Body of pancreas (tissue), 4 donors: ENCODE measurements around the gene ZSCAN5C.

Experiments
- POLR2A ChIP-seq, 3 donors: fragments of 450-650 bp; IDR thresholded peaks; one replicate each; pipeline ENCODE4 v1.6.1; 2016; ENCODE audit warnings: antibody characterized with exemption in 3 of 3, mild to moderate bottlenecking in 2 of 3
- TF ChIP-seq, protein P1 (sequence below), 7 experiments: fragments of 450-650 bp in 4 of 7; fragments of 200-600 bp in 3 of 7; sonication (generic) in 3 of 7; IDR thresholded peaks; one replicate each; pipeline ENCODE4 v1.5.1; 2016 to 2019; ENCODE audit warnings: antibody characterized with exemption in 7 of 7

DNA sequence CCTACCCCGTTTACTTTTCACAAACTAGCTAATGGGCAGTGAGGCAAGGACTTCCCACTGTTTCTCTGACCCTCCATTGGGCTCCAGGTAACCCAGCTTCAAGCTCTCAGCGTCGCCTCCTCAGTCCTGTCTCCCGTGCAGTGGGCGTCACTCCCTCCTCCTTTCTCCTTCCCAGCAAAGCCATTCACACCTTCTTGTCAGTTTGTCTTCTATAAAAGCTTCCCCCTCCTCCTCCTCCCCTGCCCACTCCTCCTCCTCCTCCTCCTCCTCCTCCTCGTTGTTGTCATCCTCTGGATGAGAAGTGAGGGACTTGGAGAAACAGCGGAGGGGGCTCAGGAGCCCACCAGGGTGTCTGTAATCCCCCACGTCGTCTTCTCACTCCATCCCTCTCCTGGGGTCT, 28.0 kb upstream of the ZSCAN5C start:
- TF ChIP-seq, protein P1, sequence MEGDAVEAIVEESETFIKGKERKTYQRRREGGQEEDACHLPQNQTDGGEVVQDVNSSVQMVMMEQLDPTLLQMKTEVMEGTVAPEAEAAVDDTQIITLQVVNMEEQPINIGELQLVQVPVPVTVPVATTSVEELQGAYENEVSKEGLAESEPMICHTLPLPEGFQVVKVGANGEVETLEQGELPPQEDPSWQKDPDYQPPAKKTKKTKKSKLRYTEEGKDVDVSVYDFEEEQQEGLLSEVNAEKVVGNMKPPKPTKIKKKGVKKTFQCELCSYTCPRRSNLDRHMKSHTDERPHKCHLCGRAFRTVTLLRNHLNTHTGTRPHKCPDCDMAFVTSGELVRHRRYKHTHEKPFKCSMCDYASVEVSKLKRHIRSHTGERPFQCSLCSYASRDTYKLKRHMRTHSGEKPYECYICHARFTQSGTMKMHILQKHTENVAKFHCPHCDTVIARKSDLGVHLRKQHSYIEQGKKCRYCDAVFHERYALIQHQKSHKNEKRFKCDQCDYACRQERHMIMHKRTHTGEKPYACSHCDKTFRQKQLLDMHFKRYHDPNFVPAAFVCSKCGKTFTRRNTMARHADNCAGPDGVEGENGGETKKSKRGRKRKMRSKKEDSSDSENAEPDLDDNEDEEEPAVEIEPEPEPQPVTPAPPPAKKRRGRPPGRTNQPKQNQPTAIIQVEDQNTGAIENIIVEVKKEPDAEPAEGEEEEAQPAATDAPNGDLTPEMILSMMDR (IDR thresholded peaks at IDR 0.05) = no peak
- no peak for TF ChIP-seq POLR2A (IDR thresholded peaks at IDR 0.05)
